Measurements from ENCODE around the gene ZBTB16.

ZBTB16 gene

GRCh38 chr11:114053406-114053805 is 6.1 kb upstream of the ZBTB16 start:
- TF ChIP-seq REST (IDR thresholded peaks at IDR 0.05; ENCODE audit: insufficient replicate concordance, low read depth) (no peak), CTCF (IDR thresholded peaks at IDR 0.05; ENCODE audit: insufficient read depth, low read length) (no peak), GABPA (IDR thresholded peaks at IDR 0.05; ENCODE audit: low read depth) (no peak), POLR2AphosphoS5 (IDR thresholded peaks at IDR 0.05; ENCODE audit: low read depth) (no peak), SPI1 (IDR thresholded peaks at IDR 0.05; ENCODE audit: borderline replicate concordance, low read depth) (no peak)
- Histone ChIP-seq H3K27ac (replicated peaks) (no peak overlapping the region), H3K27me3 (ENCODE audit: insufficient read depth, poor library complexity, severe bottlenecking) (no peaks in the 10 kb centered on the region), H3K4me3 (replicated peaks; ENCODE audit: insufficient read depth, low read length) (no peak overlapping the region)
- no peak for DNase-seq (ENCODE audit: low read depth in 1 of 2, low spot score in 1 of 2)

- Histone ChIP-seq H3K4me3 (replicated peaks; ENCODE audit: insufficient read depth, low read length) (no peak overlapping the region), H3K27me3 (ENCODE audit: insufficient read depth, poor library complexity, severe bottlenecking) (no peaks in the 10 kb centered on the region), H3K27ac (replicated peaks) (no peak overlapping the region)
- DNase-seq (ENCODE audit: low read depth in 1 of 2, low spot score in 1 of 2) = no peak
- TF ChIP-seq SPI1 (IDR thresholded peaks at IDR 0.05; ENCODE audit: borderline replicate concordance, low read depth) (no peak), CTCF (IDR thresholded peaks at IDR 0.05; ENCODE audit: insufficient read depth, low read length) (no peak), POLR2AphosphoS5 (IDR thresholded peaks at IDR 0.05; ENCODE audit: low read depth) (no peak), GABPA (IDR thresholded peaks at IDR 0.05; ENCODE audit: low read depth) (no peak), REST (IDR thresholded peaks at IDR 0.05; ENCODE audit: insufficient replicate concordance, low read depth) (no peak)
Measured at GRCh38 chr11:114054806-114055205, 4.7 kb upstream of the ZBTB16 start.

GRCh38 chr11:114056409-114056808 is 3.1 kb upstream of the ZBTB16 start:
- H3K27me3 ChIP-seq (ENCODE audit: insufficient read depth, poor library complexity, severe bottlenecking) = no peaks in the 10 kb centered on the region
- H3K4me3 ChIP-seq (replicated peaks; ENCODE audit: insufficient read depth, low read length) = no peak overlapping the region
- no peak for TF ChIP-seq GABPA (IDR thresholded peaks at IDR 0.05; ENCODE audit: low read depth)
- TF ChIP-seq REST (IDR thresholded peaks at IDR 0.05; ENCODE audit: insufficient replicate concordance, low read depth) = no peak
- TF ChIP-seq CTCF (IDR thresholded peaks at IDR 0.05; ENCODE audit: insufficient read depth, low read length) = no peak
- DNase-seq (ENCODE audit: low read depth in 1 of 2, low spot score in 1 of 2) = no peak
- no peak overlapping the region for H3K27ac ChIP-seq (replicated peaks)

Data from HL-60 (cell line).